IgD-negative memory B cell (primary cell): Measurements from ENCODE around the gene TRIM36. TPM values are rescaled to one million over a fixed set of nuclear protein-coding genes. Genes with fewer than 3 reads are reported as not detected.

Experiments
- H3K27ac Mint-ChIP-seq, 3 donors: one replicate each; pipeline ENCODE4 v1.8.0; 2020 to 2022; ENCODE audit warnings: mild to moderate bottlenecking in 3 of 3, mixed read lengths in 3 of 3, moderate library complexity in 1 of 3
- H3K27me3 Mint-ChIP-seq: one replicate; pipeline ENCODE4 v1.8.0; 2021; ENCODE audit warnings: mixed read lengths
- H3K36me3 Mint-ChIP-seq: one replicate; pipeline ENCODE4 v1.8.0; 2020; ENCODE audit warnings: mild to moderate bottlenecking, mixed read lengths
- H3K4me1 Mint-ChIP-seq, 3 donors: one replicate each; pipeline ENCODE4 v1.8.0; 2020 to 2022; ENCODE audit warnings: mixed read lengths in 3 of 3, mild to moderate bottlenecking in 1 of 3
- H3K4me3 Mint-ChIP-seq, 4 donors: one replicate each; pipeline ENCODE4 v1.8.0; 2020 to 2022; ENCODE audit warnings: mild to moderate bottlenecking in 4 of 4, mixed read lengths in 4 of 4, moderate library complexity in 3 of 4
- H3K9me3 Mint-ChIP-seq, 3 donors: one replicate each; pipeline ENCODE4 v1.8.0; 2020 to 2021; ENCODE audit warnings: mixed read lengths in 3 of 3, mild to moderate bottlenecking in 1 of 3
- polyA plus RNA-seq: library from polyadenylated mRNA; unstranded; fragments of 300-500 nt; fragmentation: Illumina TruSeq; gene quantifications from one replicate; pipeline ENCODE4 v1.2.3, GENCODE V29; 2021

The TRIM36 gene
- not detected for polyA plus RNA-seq

- Mint-ChIP-seq H3K4me3 (peak within 1 kb of the TSS; percentile 86 to 95 (median 90)), H3K4me1 (peaks cover 7 to 10% (median 9%) of the 10 kb centered on the region in 3 donors), H3K27ac (peak within 1 kb of the TSS; percentile 58 to 78 (median 66)), H3K36me3 (no peaks in the 10 kb centered on the region), H3K27me3 (peaks cover 34% of the 10 kb centered on the region), H3K9me3 (peaks cover 3 to 12% (median 8%) of the 10 kb centered on the region in 3 donors)
Observed at GRCh38 chr5:115169487-115170133, at the start of gene TRIM36. Gene TRIM36 (minus strand): TSS chr5:115169908. CDS start chr5:115169634, 274 bp downstream.

- H3K9me3 Mint-ChIP-seq, result no peaks in the 10 kb centered on the region
- peaks cover 4% of the 10 kb centered on the region for H3K36me3 Mint-ChIP-seq
- H3K27me3 Mint-ChIP-seq, result no peaks in the 10 kb centered on the region
- no peak overlapping the region for H3K4me3 Mint-ChIP-seq
- H3K4me1 Mint-ChIP-seq, result peaks cover 0 to 3% (median 2%) of the 10 kb centered on the region in 3 donors
- no peak overlapping the region for H3K27ac Mint-ChIP-seq
Observed at GRCh38 chr5:115214541-115214940, 44.8 kb upstream of the TRIM36 start.

GRCh38 chr5:115209279-115209678 lies 39.6 kb upstream of the TRIM36 start:
- no peaks in the 10 kb centered on the region for H3K9me3 Mint-ChIP-seq
- peak overlapping the region; percentile 3 to 59 (median 25) for H3K27ac Mint-ChIP-seq
- H3K4me3 Mint-ChIP-seq, result peak overlapping the region in 3 of 4 donors; percentile 63 to 70 (median 69)
- peaks cover 6% of the 10 kb centered on the region for H3K36me3 Mint-ChIP-seq
- H3K27me3 Mint-ChIP-seq, result peaks cover 1% of the 10 kb centered on the region
- peaks cover 9 to 18% (median 11%) of the 10 kb centered on the region in 3 donors for H3K4me1 Mint-ChIP-seq

- peaks cover 17% of the 10 kb centered on the region for H3K36me3 Mint-ChIP-seq
- no peak overlapping the region for H3K4me3 Mint-ChIP-seq
Observed at GRCh38 chr5:115202952-115203351, 33.2 kb upstream of the TRIM36 start.

GRCh38 chr5:115196161-115196560 lies 26.5 kb upstream of the TRIM36 start:
- Mint-ChIP-seq H3K9me3 (peaks cover 0 to 6% (median 0%) of the 10 kb centered on the region in 3 donors), H3K4me3 (no peak overlapping the region), H3K36me3 (peaks cover 18% of the 10 kb centered on the region), H3K4me1 (peaks cover 0 to 2% (median 0%) of the 10 kb centered on the region in 3 donors), H3K27me3 (peaks cover 2% of the 10 kb centered on the region), H3K27ac (no peak overlapping the region)

More at GRCh38 chr5:115202952-115203351, 33.2 kb upstream of the TRIM36 start:
- Mint-ChIP-seq H3K27me3 (no peaks in the 10 kb centered on the region), H3K27ac (no peak overlapping the region), H3K4me1 (peaks cover 0 to 6% (median 2%) of the 10 kb centered on the region in 3 donors), H3K9me3 (peaks cover 0 to 6% (median 0%) of the 10 kb centered on the region in 3 donors)

- Mint-ChIP-seq H3K36me3 (peaks cover 13% of the 10 kb centered on the region), H3K4me3 (no peak overlapping the region), H3K27me3 (peaks cover 2% of the 10 kb centered on the region), H3K4me1 (peaks cover 0 to 2% (median 0%) of the 10 kb centered on the region in 3 donors), H3K27ac (no peak overlapping the region), H3K9me3 (peaks cover 0 to 6% (median 0%) of the 10 kb centered on the region in 3 donors)
Observed at GRCh38 chr5:115194676-115195075, 25.0 kb upstream of the TRIM36 start.

- Mint-ChIP-seq H3K27ac (no peak overlapping the region), H3K27me3 (peaks cover 6% of the 10 kb centered on the region), H3K4me1 (peaks cover 0 to 2% (median 0%) of the 10 kb centered on the region in 3 donors), H3K9me3 (no peaks in the 10 kb centered on the region), H3K4me3 (no peak overlapping the region), H3K36me3 (peaks cover 13% of the 10 kb centered on the region)
Observed at GRCh38 chr5:115193295-115193694, 23.6 kb upstream of the TRIM36 start.

- no peak overlapping the region for H3K27ac Mint-ChIP-seq
- no peaks in the 10 kb centered on the region for H3K9me3 Mint-ChIP-seq
- H3K27me3 Mint-ChIP-seq, result peaks cover 6% of the 10 kb centered on the region
- H3K4me3 Mint-ChIP-seq, result no peak overlapping the region
- peaks cover 0 to 2% (median 0%) of the 10 kb centered on the region in 3 donors for H3K4me1 Mint-ChIP-seq
- peaks cover 10% of the 10 kb centered on the region for H3K36me3 Mint-ChIP-seq
Observed at GRCh38 chr5:115192098-115192497, 22.4 kb upstream of the TRIM36 start.

GRCh38 chr5:115191474-115192031 lies 21.8 kb upstream of the TRIM36 start:
- Mint-ChIP-seq H3K4me1 (peaks cover 0 to 2% (median 0%) of the 10 kb centered on the region in 3 donors), H3K36me3 (peaks cover 10% of the 10 kb centered on the region), H3K27ac (no peak overlapping the region), H3K4me3 (no peak overlapping the region), H3K27me3 (peaks cover 6% of the 10 kb centered on the region), H3K9me3 (no peaks in the 10 kb centered on the region)

GRCh38 chr5:115190388-115190787 lies 20.7 kb upstream of the TRIM36 start:
- peaks cover 0 to 2% (median 0%) of the 10 kb centered on the region in 3 donors for H3K4me1 Mint-ChIP-seq
- peaks cover 6% of the 10 kb centered on the region for H3K27me3 Mint-ChIP-seq
- no peak overlapping the region for H3K27ac Mint-ChIP-seq
- H3K36me3 Mint-ChIP-seq, result peaks cover 8% of the 10 kb centered on the region
- no peak overlapping the region for H3K4me3 Mint-ChIP-seq
- H3K9me3 Mint-ChIP-seq, result no peaks in the 10 kb centered on the region

GRCh38 chr5:115189866-115190265 lies 20.2 kb upstream of the TRIM36 start:
- Mint-ChIP-seq H3K27ac (no peak overlapping the region), H3K9me3 (no peaks in the 10 kb centered on the region)

GRCh38 chr5:115186794-115187193 lies 17.1 kb upstream of the TRIM36 start:
- Mint-ChIP-seq H3K4me1 (peaks cover 0 to 3% (median 0%) of the 10 kb centered on the region in 3 donors), H3K9me3 (peaks cover 2 to 3% (median 2%) of the 10 kb centered on the region in 3 donors), H3K27ac (no peak overlapping the region), H3K4me3 (no peak overlapping the region), H3K36me3 (no peaks in the 10 kb centered on the region), H3K27me3 (peaks cover 18% of the 10 kb centered on the region)

More at GRCh38 chr5:115189866-115190265, 20.2 kb upstream of the TRIM36 start:
- H3K4me1 Mint-ChIP-seq, result peaks cover 0 to 2% (median 0%) of the 10 kb centered on the region in 3 donors
- no peak overlapping the region for H3K4me3 Mint-ChIP-seq
- H3K27me3 Mint-ChIP-seq, result peaks cover 7% of the 10 kb centered on the region
- H3K36me3 Mint-ChIP-seq, result peaks cover 4% of the 10 kb centered on the region

GRCh38 chr5:115184770-115185169 lies 15.1 kb upstream of the TRIM36 start:
- peaks cover 2 to 3% (median 2%) of the 10 kb centered on the region in 3 donors for H3K9me3 Mint-ChIP-seq
- H3K36me3 Mint-ChIP-seq, result peaks cover 2% of the 10 kb centered on the region
- H3K27ac Mint-ChIP-seq, result no peak overlapping the region
- peaks cover 2 to 18% (median 4%) of the 10 kb centered on the region in 3 donors for H3K4me1 Mint-ChIP-seq
- H3K27me3 Mint-ChIP-seq, result peaks cover 35% of the 10 kb centered on the region
- H3K4me3 Mint-ChIP-seq, result no peak overlapping the region

GRCh38 chr5:115181757-115182156 lies 12.0 kb upstream of the TRIM36 start:
- H3K4me3 Mint-ChIP-seq, result no peak overlapping the region

GRCh38 chr5:115180165-115180709 lies 10.5 kb upstream of the TRIM36 start:
- H3K27ac Mint-ChIP-seq, result peak overlapping the region in 1 of 3 donors; percentile 62
- H3K36me3 Mint-ChIP-seq, result peaks cover 2% of the 10 kb centered on the region
- peak overlapping the region; percentile 79 to 95 (median 85) for H3K4me3 Mint-ChIP-seq
- H3K9me3 Mint-ChIP-seq, result peaks cover 2 to 3% (median 2%) of the 10 kb centered on the region in 3 donors
- peaks cover 43% of the 10 kb centered on the region for H3K27me3 Mint-ChIP-seq
- H3K4me1 Mint-ChIP-seq, result peaks cover 2 to 19% (median 6%) of the 10 kb centered on the region in 3 donors

More at GRCh38 chr5:115181757-115182156, 12.0 kb upstream of the TRIM36 start:
- no peak overlapping the region for H3K27ac Mint-ChIP-seq
- H3K9me3 Mint-ChIP-seq, result peaks cover 2 to 3% (median 2%) of the 10 kb centered on the region in 3 donors
- H3K4me1 Mint-ChIP-seq, result peaks cover 2 to 19% (median 6%) of the 10 kb centered on the region in 3 donors
- peaks cover 43% of the 10 kb centered on the region for H3K27me3 Mint-ChIP-seq
- H3K36me3 Mint-ChIP-seq, result peaks cover 2% of the 10 kb centered on the region
